Sciatic nerve (tissue), 2 donors: ENCODE measurements around the gene AXDND1. TPM values are rescaled to one million over a fixed set of nuclear protein-coding genes. Genes with fewer than 3 reads are reported as not detected.

Source experiments
- ATAC-seq: fragments of 200-7000 bp; cut with Tn5 transposase; one replicate; pipeline ENCODE4 v1.9.1; 2020; ENCODE audit warnings: mild to moderate bottlenecking, moderate library complexity
- DNase-seq: peaks from one replicate; pipeline ENCODE4 v3.0.0-alpha.2; 2020; ENCODE audit warnings: low spot score
- intact Hi-C: fragments of 100-400 bp; cut with DNase I; formaldehyde crosslinking; loops from one replicate; pipeline ENCODE4 v1.14.2; 2022
- total RNA-seq: library from RNA; stranded (reverse); fragmentation: NEBNext Ultra II Directional; extraction: Animal tissue kit (Norgen Biotek cat#: 25700); gene quantifications from one replicate; pipeline ENCODE4 v1.2.1, GENCODE V29; 2021
- donor health status: DM: no; HTN: no; CAD: no.
- donor health status: DM: no; HTN: no; CAD: no.

The AXDND1 gene
- total RNA-seq, 1 donor from 2014 or later, result 0.98 TPM

- DNase-seq (no peak), ATAC-seq (no peak)
- intact Hi-C loops, result no loop called here
Observed at GRCh38 chr1:179547021-179547535, 181.3 kb downstream of the AXDND1 start.

GRCh38 chr1:179548666-179549367, 183.0 kb downstream of the AXDND1 start:
- ATAC-seq, result no peak
- DNase-seq, result no peak
- intact Hi-C loops, result no loop called here

GRCh38 chr1:179549368-179549700, 183.6 kb downstream of the AXDND1 start:
- DNase-seq (no peak), ATAC-seq (no peak)
- intact Hi-C loops, result no loop called here

GRCh38 chr1:179550746-179551682, 185.2 kb downstream of the AXDND1 start:
- peak; percentile 57 for ATAC-seq
- intact Hi-C loops, result no loop called here

GRCh38 chr1:179554427-179554826, 188.7 kb downstream of the AXDND1 start:
- intact Hi-C loops, result no loop called here
- ATAC-seq, result no peak

More at GRCh38 chr1:179550746-179551682, 185.2 kb downstream of the AXDND1 start:
- no peak for DNase-seq

GRCh38 chr1:179558078-179558477, 192.3 kb downstream of the AXDND1 start:
- DNase-seq, result no peak
- no peak for ATAC-seq
- intact Hi-C loops, result no loop called here

More at GRCh38 chr1:179554427-179554826, 188.7 kb downstream of the AXDND1 start:
- no peak for DNase-seq

GRCh38 chr1:179575497-179576314, 209.9 kb downstream of the AXDND1 start, which contains the start of gene NPHS2:
Gene NPHS2 (minus strand): TSS chr1:179575948. CDS start chr1:179575864, 84 bp downstream.
- intact Hi-C loops, result no loop called here
- DNase-seq (no peak), ATAC-seq (no peak)

GRCh38 chr1:179576509-179576908, 210.7 kb downstream of the AXDND1 start:
- ATAC-seq, result no peak
- intact Hi-C loops, result no loop called here
- DNase-seq, result no peak

- intact Hi-C loops, result no loop called here
Observed at GRCh38 chr1:179583771-179584320, 218.1 kb downstream of the AXDND1 start.

GRCh38 chr1:179586107-179586823, 220.5 kb downstream of the AXDND1 start:
- intact Hi-C loops, result no loop called here
- ATAC-seq (peak; percentile 77), DNase-seq (no peak)

More at GRCh38 chr1:179583771-179584320, 218.1 kb downstream of the AXDND1 start:
- DNase-seq (no peak), ATAC-seq (no peak)

GRCh38 chr1:179587336-179587735, 221.6 kb downstream of the AXDND1 start:
- intact Hi-C loops, result no loop called here
- DNase-seq, result no peak
- ATAC-seq, result no peak

- intact Hi-C loops, result no loop called here
- ATAC-seq (no peak), DNase-seq (no peak)
Observed at GRCh38 chr1:179588425-179589024, 222.8 kb downstream of the AXDND1 start.

GRCh38 chr1:179589509-179589908, 223.7 kb downstream of the AXDND1 start:
- no peak for ATAC-seq
- no peak for DNase-seq
- intact Hi-C loops, result no loop called here

- intact Hi-C loops, result no loop called here
- DNase-seq, result no peak
- ATAC-seq, result no peak
Observed at GRCh38 chr1:179590671-179591070, 224.9 kb downstream of the AXDND1 start.

- no peak for ATAC-seq
Observed at GRCh38 chr1:179591253-179591591, 225.5 kb downstream of the AXDND1 start.

GRCh38 chr1:179591592-179592580, 226.1 kb downstream of the AXDND1 start, which contains the start of gene TDRD5:
Gene TDRD5 (plus strand): TSS chr1:179591832. CDS start chr1:179592616, 784 bp downstream.
- no peak for DNase-seq
- intact Hi-C loops, result no loop called here
- ATAC-seq, result no peak

More at GRCh38 chr1:179591253-179591591, 225.5 kb downstream of the AXDND1 start:
- intact Hi-C loops, result no loop called here
- no peak for DNase-seq
